Stimulated activated naive B cell treated with anti-CD40 and anti-IgM and Interleukin-4, amounts not matched to agents 10 μg/mL and 1 μg/mL and 100 μg/mL, for 72 hours (primary cell): Measurements from ENCODE around the gene ACER3.
"Not testable (repeated sequence)": the region's sequence is repeated elsewhere in the genome, so short reads cannot be mapped to it uniquely, and the experiment has no call there.

Experiments used
- ATAC-seq, 2 donors: fragments of 150-1000 bp; cut with Tn5 transposase; replicated peaks; 2 replicates each; pipeline ENCODE4 v1.10.0; 2021; ENCODE audit warnings: moderate library complexity in 1 of 2
- DNase-seq: peaks from one replicate; pipeline ENCODE4 v3.0.0; 2021
- H3K27ac Mint-ChIP-seq: one replicate; pipeline ENCODE4 v1.8.0; 2022; ENCODE audit warnings: mild to moderate bottlenecking, mixed read lengths
- H3K27me3 Mint-ChIP-seq, 2 donors: one replicate each; pipeline ENCODE4 v1.8.0; 2022; ENCODE audit warnings: mixed read lengths in 2 of 2
- H3K36me3 Mint-ChIP-seq, 2 donors: one replicate each; pipeline ENCODE4 v1.8.0; 2022; ENCODE audit warnings: mixed read lengths in 2 of 2, mild to moderate bottlenecking in 1 of 2
- H3K4me1 Mint-ChIP-seq, 2 donors: one replicate each; pipeline ENCODE4 v1.8.0; 2022; ENCODE audit warnings: mixed read lengths in 2 of 2, mild to moderate bottlenecking in 1 of 2
- H3K4me3 Mint-ChIP-seq, 2 donors: one replicate each; pipeline ENCODE4 v1.8.0; 2022; ENCODE audit warnings: mild to moderate bottlenecking in 2 of 2, mixed read lengths in 2 of 2, moderate library complexity in 1 of 2
- H3K9me3 Mint-ChIP-seq, 2 donors: one replicate each; pipeline ENCODE4 v1.8.0; 2022; ENCODE audit warnings: mixed read lengths in 2 of 2, mild to moderate bottlenecking in 1 of 2

The ACER3 gene

DNA sequence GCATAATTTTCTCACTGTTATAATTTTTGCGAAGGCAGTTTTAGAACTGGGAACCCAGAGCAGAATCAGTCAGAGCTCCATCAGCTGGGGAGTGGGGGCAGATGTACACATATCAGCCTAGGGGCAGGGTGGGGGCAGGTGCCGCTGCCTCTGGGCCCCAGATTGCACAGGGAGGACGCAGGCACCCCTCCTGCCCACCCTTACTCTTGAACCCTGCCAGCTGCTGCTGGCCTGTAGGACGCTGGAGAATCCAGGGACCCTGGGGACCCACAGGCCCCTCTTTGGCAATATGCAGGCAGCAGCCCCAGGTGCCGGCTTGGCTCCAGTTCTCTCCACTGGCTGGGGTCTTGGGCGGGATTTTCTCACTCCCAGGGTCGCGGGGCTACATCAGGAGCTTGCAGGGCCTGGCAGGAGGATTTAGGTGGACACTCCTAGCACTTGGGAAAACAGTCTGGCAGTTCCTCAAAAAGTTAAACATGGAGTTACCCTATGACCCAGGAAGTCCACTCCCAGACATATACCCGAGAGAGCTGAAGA, 197.3 kb downstream of the ACER3 start:
- Mint-ChIP-seq H3K36me3 (peaks cover 4 to 9% of the 10 kb centered on the region in 2 donors), H3K27me3 (peaks cover 19 to 31% of the 10 kb centered on the region in 2 donors), H3K4me3 (no peak overlapping the region), H3K27ac (no peak overlapping the region), H3K9me3 (peaks cover 4 to 8% of the 10 kb centered on the region in 2 donors), H3K4me1 (no peaks in the 10 kb centered on the region)
- DNase-seq (no peak), ATAC-seq (no peak)

DNA sequence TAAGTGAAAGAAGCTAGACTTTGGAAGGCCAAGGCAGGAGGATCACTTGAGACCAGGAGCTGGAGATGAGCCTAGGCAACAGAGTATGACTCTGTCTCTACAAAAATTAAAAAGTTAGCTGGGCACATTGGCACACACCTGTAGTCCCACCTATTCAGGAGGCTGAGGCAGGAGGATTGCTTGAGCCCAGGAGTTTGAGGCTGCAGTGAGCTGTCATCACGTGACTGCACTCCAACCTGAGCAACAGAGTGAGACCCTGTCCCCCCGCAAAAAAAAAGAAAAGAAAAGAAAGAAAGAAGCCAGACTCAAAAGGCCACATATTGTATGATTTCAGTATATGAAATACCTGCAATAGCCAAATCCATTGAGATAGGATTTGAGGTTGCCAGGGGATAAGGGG, 198.2 kb downstream of the ACER3 start:
- H3K27me3 Mint-ChIP-seq: peaks cover 24 to 26% of the 10 kb centered on the region in 2 donors
- H3K27ac Mint-ChIP-seq: no peak overlapping the region
- H3K4me3 Mint-ChIP-seq: no peak overlapping the region
- peaks cover 4 to 8% of the 10 kb centered on the region in 2 donors for H3K9me3 Mint-ChIP-seq
- H3K36me3 Mint-ChIP-seq: peaks cover 4 to 9% of the 10 kb centered on the region in 2 donors
- ATAC-seq: no peak
- no peaks in the 10 kb centered on the region for H3K4me1 Mint-ChIP-seq
- no peak for DNase-seq

DNA sequence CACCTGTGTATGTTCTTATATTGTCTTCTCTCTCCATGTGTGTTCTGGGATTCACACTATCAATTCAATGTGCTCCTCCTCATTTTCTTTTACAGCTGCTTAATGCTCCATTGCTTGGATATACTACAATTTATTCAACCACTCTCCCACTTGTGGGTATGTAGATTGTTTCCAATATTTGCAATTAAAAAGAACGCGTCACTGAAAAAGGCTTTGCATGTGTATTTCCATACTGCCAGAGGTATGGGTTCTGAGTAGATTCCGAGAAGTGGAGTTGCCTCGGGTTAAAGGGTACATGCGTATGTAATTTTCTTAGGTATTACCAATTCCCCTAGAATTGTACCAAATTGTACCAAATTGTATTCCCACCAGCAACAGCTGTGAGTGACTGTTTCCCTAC, 199.1 kb downstream of the ACER3 start:
- DNase-seq: no peak
- peaks cover 4 to 8% of the 10 kb centered on the region in 2 donors for H3K9me3 Mint-ChIP-seq
- H3K4me1 Mint-ChIP-seq: no peaks in the 10 kb centered on the region
- H3K27me3 Mint-ChIP-seq: peaks cover 21 to 26% of the 10 kb centered on the region in 2 donors
- no peak for ATAC-seq
- H3K4me3 Mint-ChIP-seq: no peak overlapping the region
- H3K27ac Mint-ChIP-seq: no peak overlapping the region
- peaks cover 4 to 9% of the 10 kb centered on the region in 2 donors for H3K36me3 Mint-ChIP-seq

DNA sequence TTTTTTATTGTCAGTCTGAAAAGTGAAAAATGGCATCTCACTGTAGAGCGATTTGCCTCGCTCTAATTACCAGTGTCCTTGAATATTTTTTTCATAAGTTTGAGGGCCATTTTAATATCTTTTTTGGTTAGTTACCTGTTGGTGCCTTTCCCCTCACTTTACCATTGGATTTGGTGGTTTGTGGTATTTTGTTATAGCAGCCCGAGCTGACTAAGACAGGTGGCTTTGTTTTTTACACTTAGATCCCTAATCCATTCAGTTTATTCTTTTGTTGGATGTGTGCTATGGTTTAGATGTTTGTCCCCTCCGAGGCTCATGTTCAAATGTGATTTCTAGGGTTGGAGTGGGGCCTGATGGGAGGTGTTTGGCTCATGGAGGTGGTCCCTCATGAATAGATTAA, 199.5 kb downstream of the ACER3 start:
- H3K9me3 Mint-ChIP-seq: peaks cover 4 to 8% of the 10 kb centered on the region in 2 donors
- H3K4me1 Mint-ChIP-seq: no peaks in the 10 kb centered on the region
- ATAC-seq (no peak), DNase-seq (no peak)
- no peak overlapping the region for H3K4me3 Mint-ChIP-seq
- no peak overlapping the region for H3K27ac Mint-ChIP-seq
- peaks cover 18 to 26% of the 10 kb centered on the region in 2 donors for H3K27me3 Mint-ChIP-seq
- peaks cover 4 to 9% of the 10 kb centered on the region in 2 donors for H3K36me3 Mint-ChIP-seq

DNA sequence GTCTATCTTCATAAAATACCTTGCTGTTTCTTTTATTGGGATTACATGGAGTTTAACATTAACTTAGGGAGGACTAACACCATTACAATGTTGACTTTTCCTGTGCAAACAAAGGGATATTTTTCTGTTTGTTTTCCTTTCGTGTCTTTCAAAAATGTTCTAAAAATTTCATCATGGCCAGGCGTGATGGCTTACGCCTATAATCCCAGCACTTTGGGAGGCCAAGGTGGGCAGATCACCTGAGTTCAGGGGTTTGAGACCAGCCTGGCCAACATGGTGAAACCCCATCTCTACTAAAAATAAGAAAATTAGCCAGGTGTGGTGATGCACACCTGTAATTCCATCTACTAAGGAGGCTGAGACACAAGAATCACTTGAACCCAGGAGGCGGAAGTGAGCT, 200.5 kb downstream of the ACER3 start:
- H3K27ac Mint-ChIP-seq, H3K36me3 Mint-ChIP-seq, H3K9me3 Mint-ChIP-seq, DNase-seq, H3K4me1 Mint-ChIP-seq, H3K4me3 Mint-ChIP-seq, ATAC-seq: not testable (repeated sequence)
- peaks cover 12 to 19% of the 10 kb centered on the region in 2 donors for H3K27me3 Mint-ChIP-seq

DNA sequence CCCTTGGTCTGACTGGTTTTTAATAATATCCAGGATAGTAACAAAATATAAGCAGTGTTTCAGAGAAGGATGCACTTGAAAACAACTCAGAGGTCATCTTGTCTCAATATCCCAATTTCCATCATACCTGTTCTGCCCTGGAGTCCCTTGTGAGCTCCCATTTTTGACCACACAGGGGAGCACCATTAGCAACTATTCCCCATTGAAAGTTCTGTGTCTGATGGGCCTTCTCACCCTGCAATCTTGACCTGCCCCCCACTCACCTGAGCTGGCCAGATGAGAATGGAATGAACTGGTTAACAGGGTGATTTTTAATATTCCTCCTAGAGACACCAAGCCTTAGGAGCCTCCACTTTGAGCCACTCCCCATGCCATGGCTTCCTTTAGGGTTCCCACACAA, 202.2 kb downstream of the ACER3 start:
- DNase-seq (no peak), ATAC-seq (no peak)
- Mint-ChIP-seq H3K27ac (no peak overlapping the region), H3K27me3 (peaks cover 12 to 19% of the 10 kb centered on the region in 2 donors), H3K36me3 (no peaks in the 10 kb centered on the region), H3K4me1 (peaks cover 5 to 14% of the 10 kb centered on the region in 2 donors), H3K4me3 (no peak overlapping the region), H3K9me3 (no peaks in the 10 kb centered on the region)

DNA sequence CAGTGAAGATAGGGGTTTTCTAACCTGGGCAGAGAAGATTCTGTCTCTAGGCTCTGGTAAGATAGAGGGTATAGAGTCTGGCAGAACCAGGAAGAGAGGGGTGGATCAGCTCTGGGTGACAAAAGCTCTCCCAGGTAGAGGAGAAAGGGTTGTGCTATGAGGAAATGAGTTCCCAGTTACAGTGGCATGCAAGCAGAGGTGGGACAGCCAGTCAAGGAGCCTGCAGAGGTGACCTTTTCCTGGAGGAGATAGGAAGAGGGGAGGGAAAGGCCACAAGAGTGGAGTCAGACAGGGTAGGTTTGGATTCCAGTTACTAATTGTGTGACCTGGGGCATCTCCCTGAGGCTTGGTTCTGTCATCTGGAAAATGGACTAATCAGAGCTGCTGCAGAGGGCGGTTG, 202.7 kb downstream of the ACER3 start:
- Mint-ChIP-seq H3K4me1 (peaks cover 5 to 14% of the 10 kb centered on the region in 2 donors), H3K36me3 (no peaks in the 10 kb centered on the region), H3K4me3 (no peak overlapping the region), H3K9me3 (no peaks in the 10 kb centered on the region), H3K27ac (no peak overlapping the region), H3K27me3 (peaks cover 12 to 22% of the 10 kb centered on the region in 2 donors)
- ATAC-seq: no peak
- DNase-seq: no peak

DNA sequence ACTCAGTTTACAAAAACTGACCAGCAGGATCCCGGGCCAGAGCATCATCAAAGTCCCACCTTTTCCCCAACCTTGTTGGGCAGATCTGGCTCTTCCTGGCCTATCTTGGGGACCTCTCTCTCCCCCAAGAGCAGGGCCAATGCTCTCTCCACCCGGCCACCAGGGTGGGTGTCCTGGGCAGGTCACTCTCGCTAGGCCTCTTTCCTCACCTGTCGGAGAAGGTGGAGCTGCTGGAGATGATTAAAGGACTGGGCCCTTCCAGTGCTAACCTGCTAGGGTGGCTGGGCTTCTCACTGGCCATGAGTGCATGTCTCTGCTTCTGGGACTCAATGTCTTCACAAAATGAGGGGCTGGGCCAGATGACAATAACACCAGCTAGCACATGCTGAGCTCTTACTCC, 203.1 kb downstream of the ACER3 start:
- Mint-ChIP-seq H3K9me3 (no peaks in the 10 kb centered on the region), H3K36me3 (no peaks in the 10 kb centered on the region), H3K4me1 (peaks cover 5 to 14% of the 10 kb centered on the region in 2 donors), H3K4me3 (no peak overlapping the region), H3K27ac (no peak overlapping the region), H3K27me3 (peaks cover 12 to 22% of the 10 kb centered on the region in 2 donors)
- no peak for DNase-seq
- no peak for ATAC-seq

DNA sequence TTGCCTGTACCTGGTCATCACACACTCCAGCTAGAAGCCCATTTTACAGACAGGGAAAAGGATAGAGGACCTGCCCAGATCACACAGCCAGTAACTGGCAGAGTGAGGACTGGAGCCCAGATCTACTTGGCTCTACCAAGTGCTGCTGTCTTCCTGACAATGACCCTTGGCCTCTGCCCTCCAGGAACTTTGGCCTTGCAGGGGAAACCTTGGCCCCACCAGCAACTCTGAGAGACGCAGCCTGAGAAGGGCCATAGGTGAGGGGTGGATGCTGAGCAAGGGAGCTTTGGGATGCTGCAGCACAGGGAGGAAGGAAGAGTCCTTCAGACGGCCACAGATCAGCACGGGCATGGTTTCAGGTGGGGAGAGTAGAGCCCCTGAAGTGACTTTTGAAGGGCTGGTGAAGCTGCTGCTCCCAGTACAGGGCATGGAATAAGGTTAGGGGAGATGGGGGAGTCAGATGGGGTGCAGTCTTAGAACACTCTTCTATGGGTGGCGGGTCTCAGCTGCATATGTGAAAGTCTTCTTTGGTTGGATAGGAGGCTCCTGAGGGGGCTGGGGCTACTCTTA, 204.0 kb downstream of the ACER3 start:
- Mint-ChIP-seq H3K4me1 (peaks cover 5 to 14% of the 10 kb centered on the region in 2 donors), H3K9me3 (no peaks in the 10 kb centered on the region), H3K4me3 (no peak overlapping the region), H3K27me3 (peaks cover 9 to 17% of the 10 kb centered on the region in 2 donors), H3K36me3 (no peaks in the 10 kb centered on the region), H3K27ac (no peak overlapping the region)
- DNase-seq (no peak), ATAC-seq (no peak)

DNA sequence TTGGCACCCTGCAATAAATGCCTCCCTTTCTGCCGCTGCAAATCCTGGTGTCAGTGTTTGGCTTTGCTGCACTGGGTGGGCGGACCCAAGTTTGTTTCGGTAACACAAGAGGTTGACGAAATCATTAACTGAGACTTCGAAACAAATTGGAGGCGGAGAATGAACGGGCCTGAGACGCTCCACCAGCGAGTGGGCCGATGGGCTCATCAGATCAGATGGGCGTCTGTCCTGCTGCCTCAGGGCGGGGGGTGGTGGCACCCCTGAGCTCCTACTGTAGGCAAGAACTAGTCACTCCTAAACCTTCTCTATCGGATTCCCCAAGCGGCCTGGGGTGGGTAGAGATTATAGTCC, 205.1 kb downstream of the ACER3 start:
- Mint-ChIP-seq H3K27me3 (peaks cover 6 to 8% of the 10 kb centered on the region in 2 donors), H3K4me1 (peaks cover 5 to 14% of the 10 kb centered on the region in 2 donors), H3K36me3 (no peaks in the 10 kb centered on the region), H3K9me3 (no peaks in the 10 kb centered on the region), H3K27ac (peak overlapping the region; percentile 94), H3K4me3 (peak overlapping the region; percentile 93 to 97)
- DNase-seq (no peak), ATAC-seq (peak; percentile 6 to 7)

DNA sequence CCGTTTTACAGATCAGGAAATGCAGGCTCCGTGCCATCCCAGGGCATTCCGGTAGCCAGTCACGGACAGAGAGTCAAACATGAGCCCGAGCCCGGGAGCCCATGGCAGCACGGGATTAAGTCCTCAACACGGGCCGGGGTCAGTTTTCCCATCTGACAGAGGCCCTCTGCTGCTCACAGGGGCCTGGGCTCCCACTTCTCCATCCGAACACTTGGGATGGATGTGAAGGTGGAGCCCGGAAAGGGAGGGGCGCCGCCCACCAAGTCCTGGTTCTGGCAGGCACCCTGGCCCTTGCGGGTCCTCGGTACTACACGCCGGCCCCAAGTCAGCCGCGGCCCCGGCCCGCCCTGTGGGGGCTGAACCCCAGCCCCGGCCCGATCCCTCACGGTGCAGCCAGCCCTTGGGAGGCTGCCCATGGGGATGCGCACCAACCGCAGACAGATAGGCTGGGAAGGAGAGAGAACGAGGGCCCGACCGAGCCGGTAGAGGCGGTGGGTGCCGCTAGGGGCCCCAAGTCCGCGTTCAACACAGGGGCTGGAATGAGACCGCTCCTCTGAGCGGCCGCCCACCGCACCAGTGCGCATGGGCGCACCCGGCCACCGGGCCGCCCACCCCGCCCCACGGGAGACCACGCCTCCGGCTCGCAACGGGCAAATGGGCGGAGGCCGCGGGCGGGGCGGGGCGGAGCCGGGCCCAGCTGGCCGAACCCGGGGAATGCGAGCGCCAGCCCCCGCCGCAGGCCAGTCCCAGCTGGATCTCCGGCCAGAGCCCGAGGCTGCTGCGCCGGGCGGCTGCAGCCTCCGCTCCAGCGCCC, 205.7 kb downstream of the ACER3 start, which contains the start of gene CAPN5:
Gene CAPN5 (plus strand): TSS at position 743 of the 814 bp plus-strand sequence. CDS start 17,916 bp downstream, outside the sequence.
- H3K27ac Mint-ChIP-seq: peak within 1 kb of the TSS; percentile 94
- H3K36me3 Mint-ChIP-seq: no peaks in the 10 kb centered on the region
- ATAC-seq (peak; percentile 92 to 96), DNase-seq (peak; percentile 82)
- H3K4me1 Mint-ChIP-seq: peaks cover 5 to 14% of the 10 kb centered on the region in 2 donors
- H3K9me3 Mint-ChIP-seq: no peaks in the 10 kb centered on the region
- peak within 1 kb of the TSS; percentile 93 to 97 for H3K4me3 Mint-ChIP-seq
- H3K27me3 Mint-ChIP-seq: peaks cover 5 to 8% of the 10 kb centered on the region in 2 donors

DNA sequence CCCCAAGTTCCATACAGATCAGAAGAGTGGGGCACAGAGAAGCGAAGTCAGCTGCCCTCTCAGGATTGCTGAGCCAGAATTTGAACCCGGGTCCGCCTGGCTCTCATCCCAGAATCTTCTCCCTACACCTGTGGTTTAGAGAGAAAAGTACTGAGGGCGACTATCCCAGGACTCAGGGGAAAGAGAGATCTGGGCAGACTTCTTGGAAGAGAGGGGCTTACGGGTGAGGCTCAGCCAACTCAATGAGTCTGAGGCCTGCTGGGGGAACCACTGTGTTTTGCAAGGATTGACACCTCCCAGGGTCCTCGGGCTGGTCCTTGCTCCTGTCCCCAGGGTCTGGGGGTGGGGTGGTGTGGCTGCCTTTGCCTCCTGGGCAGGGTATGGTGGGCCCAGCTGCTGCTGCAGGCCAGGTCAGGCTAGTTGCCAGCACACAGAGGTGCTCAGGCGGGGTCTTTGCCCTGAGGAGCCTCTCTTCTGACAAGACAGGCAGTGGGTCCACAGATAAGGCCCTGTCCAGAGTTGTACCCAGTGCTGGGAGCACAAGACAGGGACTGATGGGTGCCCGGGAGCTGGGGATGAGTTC, 207.2 kb downstream of the ACER3 start:
- DNase-seq (no peak), ATAC-seq (no peak)
- Mint-ChIP-seq H3K36me3 (no peaks in the 10 kb centered on the region), H3K27me3 (peaks cover 5 to 6% of the 10 kb centered on the region in 2 donors), H3K4me3 (no peak overlapping the region), H3K27ac (no peak overlapping the region), H3K4me1 (peaks cover 12 to 22% of the 10 kb centered on the region in 2 donors), H3K9me3 (no peaks in the 10 kb centered on the region)

DNA sequence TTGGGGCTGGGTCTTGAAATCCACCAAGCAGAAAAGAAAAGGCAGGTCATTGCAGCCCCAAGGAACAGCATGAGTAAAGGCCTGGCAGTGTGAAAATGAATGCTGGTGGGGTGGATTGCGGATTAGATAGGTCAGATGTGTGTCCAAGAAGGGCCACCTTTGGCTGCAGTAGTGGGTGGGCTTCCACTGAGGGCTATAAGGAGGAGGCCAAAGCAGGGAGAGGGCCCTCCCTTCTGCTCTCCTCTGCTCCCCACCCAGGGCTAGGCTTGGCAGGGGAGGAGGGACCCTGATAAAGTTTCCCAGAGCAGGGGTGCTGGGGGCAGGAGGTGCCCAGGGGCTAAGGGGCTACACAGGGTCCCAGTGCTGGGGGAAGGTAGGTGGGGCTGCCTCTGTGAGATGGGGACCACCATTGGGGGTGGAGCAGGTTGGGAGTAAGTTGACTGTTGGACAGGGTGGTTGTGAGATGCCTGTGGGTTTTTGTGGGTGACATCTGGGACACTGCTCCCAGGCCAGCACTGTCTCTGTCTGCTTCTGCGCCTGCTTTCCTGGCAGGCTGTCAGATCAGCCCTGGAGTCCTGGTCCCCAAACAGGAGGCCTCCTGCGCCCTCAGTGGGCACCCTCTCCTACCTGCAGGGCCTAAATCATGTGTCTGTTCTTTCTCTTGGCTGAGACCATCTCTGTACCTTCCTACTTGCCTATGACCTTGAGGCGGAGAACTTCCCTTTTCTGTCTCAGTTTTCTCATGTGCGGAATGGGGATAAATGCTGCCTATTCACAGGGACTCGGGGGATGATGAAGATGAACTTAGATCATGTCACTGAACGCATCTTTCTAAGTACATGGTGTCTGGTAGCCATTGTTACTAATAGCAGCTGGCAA, 208.0 kb downstream of the ACER3 start:
- no peak overlapping the region for H3K27ac Mint-ChIP-seq
- no peak for ATAC-seq
- DNase-seq: no peak

More for the DNA sequence above, 208.0 kb downstream of the ACER3 start:
- no peaks in the 10 kb centered on the region for H3K36me3 Mint-ChIP-seq
- no peaks in the 10 kb centered on the region for H3K9me3 Mint-ChIP-seq
- H3K4me1 Mint-ChIP-seq: peaks cover 15 to 22% of the 10 kb centered on the region in 2 donors
- H3K27me3 Mint-ChIP-seq: peaks cover 0 to 11% of the 10 kb centered on the region in 2 donors
- H3K4me3 Mint-ChIP-seq: no peak overlapping the region
